GM12878 (cell line): ENCODE data around the gene RGS6. TPM values are rescaled to one million over a fixed set of nuclear protein-coding genes. Genes with fewer than 3 reads are reported as not detected.
A peak's percentile ranks its signal among the peaks of the same experiment; 100 is the strongest.

Experiments
- ATAC-seq: fragments of 200-7000 bp; cut with Tn5 transposase; 3 replicates; pipeline ENCODE4 v1.9.1; 2020; ENCODE audit warnings: mild to moderate bottlenecking, moderate library complexity
- BruUV-seq: library from RNA; stranded (reverse); fragments of 400-500 nt; replicated peaks from 2 replicates; lab custom pipeline; 2021; lab: Mats Ljungman, UMichigan
- CTCF ChIA-PET: fragments of 300-600 bp; sonication (Branson Sonifier 250); formaldehyde crosslinking; extraction: SDS; loops from one replicate; lab custom pipeline; 2021; ENCODE audit warnings: inconsistent platforms; lab: Yijun Ruan, JAX
- POLR2A ChIA-PET: fragments of 350-600 bp; formaldehyde crosslinking; extraction: SDS; loops from one replicate; lab custom pipeline; 2021; ENCODE audit warnings: inconsistent platforms; lab: Charles Lee
- RAD21 ChIA-PET: fragments of 300-600 bp; sonication (Branson Sonifier 250); formaldehyde crosslinking; loops from one replicate; lab custom pipeline; 2023; ENCODE audit warnings: antibody characterized with exemption; ENCODE audit not compliant: unreplicated experiment; lab: Charles Lee
- SMC1A ChIA-PET: fragments of 300-600 bp; sonication (Branson Sonifier 250); formaldehyde crosslinking; loops from one replicate; lab custom pipeline; 2023; ENCODE audit not compliant: unreplicated experiment, uncharacterized antibody; lab: Charles Lee
- DNase-seq: peaks from one replicate; pipeline ENCODE4 v3.0.0-alpha.2; 2011; ENCODE audit warnings: low read depth, low spot score
- FAIRE-seq: peaks from 3 replicates; lab custom pipeline; 2011; peaks lifted over from hg19 to GRCh38; lab: Jason Lieb, UNC
- H2AFZ ChIP-seq: 2 replicates; pipeline ENCODE4 v1.6.0; 2011; ENCODE audit warnings: low read depth, low read length, control low read depth; ENCODE audit not compliant: control insufficient read depth
- H3K27ac ChIP-seq: 2 replicates; pipeline ENCODE4 v1.5.1; 2011; ENCODE audit warnings: control low read depth; ENCODE audit not compliant: control insufficient read depth, insufficient read depth
- H3K27me3 ChIP-seq, 2 experiments: replicated peaks in 1 of 2; 2 replicates each; pipeline versions ENCODE4 v1.6.0 to v1.6.1; 2011; ENCODE audit warnings: low read length in 1 of 2; ENCODE audit not compliant: control insufficient read depth in 2 of 2, insufficient read depth in 2 of 2
- H3K36me3 ChIP-seq, 2 experiments: 2 replicates each; pipeline ENCODE4 v1.5.1; 2011; ENCODE audit warnings: low read length in 1 of 2; ENCODE audit not compliant: control insufficient read depth in 2 of 2, insufficient read depth in 2 of 2
- H3K4me1 ChIP-seq: 2 replicates; pipeline ENCODE4 v1.6.1; 2011; ENCODE audit warnings: mild to moderate bottlenecking, low read length, moderate library complexity, mixed read lengths; ENCODE audit not compliant: control insufficient read depth, insufficient read depth
- H3K4me2 ChIP-seq: 2 replicates; pipeline ENCODE4 v1.6.0; 2011; ENCODE audit warnings: control low read depth; ENCODE audit not compliant: control insufficient read depth, insufficient read depth
- H3K4me3 ChIP-seq: fragments of 200-600 bp; sonication (generic); 2 replicates; pipeline ENCODE4 v1.5.1; 2016
- H3K79me2 ChIP-seq: 2 replicates; pipeline ENCODE4 v1.6.0; 2011; ENCODE audit warnings: low read length; ENCODE audit not compliant: control insufficient read depth, insufficient read depth
- H3K9ac ChIP-seq: 2 replicates; pipeline ENCODE4 v1.8.0; 2011; ENCODE audit warnings: low read length, control low read depth, mixed read lengths; ENCODE audit not compliant: control insufficient read depth, insufficient read depth
- H3K9me3 ChIP-seq: replicated peaks from 3 replicates; pipeline ENCODE4 v1.5.1; 2011; ENCODE audit warnings: mild to moderate bottlenecking, low read length; ENCODE audit not compliant: control insufficient read depth, insufficient read depth
- H4K20me1 ChIP-seq: 2 replicates; pipeline ENCODE4 v1.6.0; 2011; ENCODE audit not compliant: control insufficient read depth, insufficient read depth
- ATF7 ChIP-seq: fragments of 450-650 bp; IDR thresholded peaks from 2 replicates; pipeline ENCODE4 v1.6.1; 2016; ENCODE audit warnings: low read depth, mild to moderate bottlenecking
- DPF2 ChIP-seq: fragments of 450-650 bp; IDR thresholded peaks from 2 replicates; pipeline ENCODE4 v1.6.1; 2017; ENCODE audit warnings: mild to moderate bottlenecking
- EED ChIP-seq: sonication (generic); IDR thresholded peaks from 2 replicates; pipeline ENCODE4 v1.6.1; 2016; ENCODE audit warnings: antibody characterized with exemption, low read depth
- IKZF2 ChIP-seq, 2 experiments: fragments of 450-650 bp; IDR thresholded peaks; 2 replicates each; pipeline ENCODE4 v1.6.1; 2017; ENCODE audit warnings: mild to moderate bottlenecking in 2 of 2, moderate library complexity in 2 of 2
- MAX ChIP-seq: IDR thresholded peaks from 2 replicates; pipeline ENCODE4 v1.6.1; 2012; ENCODE audit warnings: low read depth, low read length, improper control_type of control experiment
- POLR2AphosphoS5 ChIP-seq: IDR thresholded peaks from 2 replicates; pipeline ENCODE4 v1.6.1; 2011; ENCODE audit warnings: mild to moderate bottlenecking, low read length, inconsistent platforms
- SMC3 ChIP-seq: IDR thresholded peaks from 2 replicates; pipeline ENCODE4 v1.6.1; 2011; ENCODE audit warnings: low read length, improper control_type of control experiment, borderline replicate concordance
- SREBF1 ChIP-seq: IDR thresholded peaks from 2 replicates; pipeline ENCODE4 v1.6.1; 2012; ENCODE audit warnings: mild to moderate bottlenecking, low read length
- TBL1XR1 ChIP-seq: IDR thresholded peaks from 2 replicates; pipeline ENCODE4 v1.6.1; 2012; ENCODE audit warnings: low read depth, low read length, improper control_type of control experiment
- TCF3 ChIP-seq: IDR thresholded peaks from 2 replicates; pipeline ENCODE4 v1.6.1; 2012; ENCODE audit warnings: low read depth, mild to moderate bottlenecking, low read length, borderline replicate concordance; ENCODE audit not compliant: insufficient read depth
- WGBS: methylation state at CpG from one replicate; pipeline ENCODE4 v1.1.6; 2016; ENCODE audit warnings: low lambda C conversion rate; ENCODE audit not compliant: insufficient replicate concordance, insufficient coverage; ENCODE audit errors: missing lambda C conversion rate; 5-methylcytosine and 5-hydroxymethylcytosine counted together
- in situ Hi-C: fragments of 300-500 bp; cut with MboI; formaldehyde crosslinking; loops from 9 replicates; pipeline ENCODE4 v1.14.3; 2018; ENCODE audit warnings: mixed read lengths
- intact Hi-C: fragments of 100-400 bp; cut with micrococcal nuclease; formaldehyde crosslinking; loops from one replicate; pipeline ENCODE4 v1.14.2; 2022; ENCODE audit not compliant: unreplicated experiment
- polyA plus RNA-seq, 11 experiments: library from polyadenylated mRNA; depleted of rRNA in 4 of 11; unstranded in 6 of 11; stranded (reverse) in 5 of 11; fragments of >200 nt; fragmentation: Nextera tagmentation in 4 of 11; fragmentation: Illumina TruSeq in 1 of 11; extraction: Ambion mirVana in 4 of 11; extraction: Trizol in 1 of 11; gene quantifications; 1 replicate in 1 of 11; 2 replicates in 10 of 11; pipeline versions ENCODE4 v1.2.1 to v1.2.3, GENCODE V29; 2011 to 2016; ENCODE audit warnings: inconsistent platforms in 2 of 11, missing spikeins in 2 of 11, low read depth in 1 of 11
- total RNA-seq, 4 experiments: library from RNA; depleted of rRNA in 3 of 4; stranded (reverse); fragments of >200 nt in 3 of 4; fragmentation: Illumina TruSeq in 1 of 4; extraction: Trizol in 1 of 4; gene quantifications; 2 replicates each; pipeline versions ENCODE4 v1.2.1 to v1.2.3, GENCODE V29; 2013 to 2021
- TF ChIP-seq, protein P1 (sequence below): fragments of 450-650 bp; IDR thresholded peaks from 2 replicates; pipeline ENCODE4 v1.6.1; 2016; ENCODE audit warnings: mild to moderate bottlenecking, moderate library complexity, borderline replicate concordance

RGS6 gene
- total and polyA plus RNA-seq, 10 of the 15 experiments (the other 5 are each of a cell fraction or from before 2014, with no cell fraction given) = 3.9 to 18.1 (median 12.4) TPM

DNA sequence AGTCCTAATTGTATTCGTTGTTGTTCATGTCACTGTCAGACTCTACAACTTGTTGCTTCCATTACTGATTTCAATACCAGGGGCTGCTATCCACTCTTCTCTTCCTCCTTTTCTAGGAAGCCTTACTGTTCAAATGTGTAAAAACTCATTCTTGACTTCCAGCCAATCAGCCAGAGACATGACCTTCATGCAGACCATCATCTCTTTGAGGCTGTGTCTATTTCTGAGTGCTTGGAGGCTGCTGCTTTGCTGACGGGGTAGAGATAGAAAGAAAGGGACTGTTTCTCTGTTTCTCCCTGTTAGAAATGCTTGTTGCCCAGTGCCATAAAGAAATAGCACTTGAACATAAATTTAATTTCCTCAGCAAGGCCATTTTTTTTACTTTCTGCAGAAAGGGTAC, 282.9 kb downstream of the RGS6 start (continued):
- TF ChIP-seq, protein P1, sequence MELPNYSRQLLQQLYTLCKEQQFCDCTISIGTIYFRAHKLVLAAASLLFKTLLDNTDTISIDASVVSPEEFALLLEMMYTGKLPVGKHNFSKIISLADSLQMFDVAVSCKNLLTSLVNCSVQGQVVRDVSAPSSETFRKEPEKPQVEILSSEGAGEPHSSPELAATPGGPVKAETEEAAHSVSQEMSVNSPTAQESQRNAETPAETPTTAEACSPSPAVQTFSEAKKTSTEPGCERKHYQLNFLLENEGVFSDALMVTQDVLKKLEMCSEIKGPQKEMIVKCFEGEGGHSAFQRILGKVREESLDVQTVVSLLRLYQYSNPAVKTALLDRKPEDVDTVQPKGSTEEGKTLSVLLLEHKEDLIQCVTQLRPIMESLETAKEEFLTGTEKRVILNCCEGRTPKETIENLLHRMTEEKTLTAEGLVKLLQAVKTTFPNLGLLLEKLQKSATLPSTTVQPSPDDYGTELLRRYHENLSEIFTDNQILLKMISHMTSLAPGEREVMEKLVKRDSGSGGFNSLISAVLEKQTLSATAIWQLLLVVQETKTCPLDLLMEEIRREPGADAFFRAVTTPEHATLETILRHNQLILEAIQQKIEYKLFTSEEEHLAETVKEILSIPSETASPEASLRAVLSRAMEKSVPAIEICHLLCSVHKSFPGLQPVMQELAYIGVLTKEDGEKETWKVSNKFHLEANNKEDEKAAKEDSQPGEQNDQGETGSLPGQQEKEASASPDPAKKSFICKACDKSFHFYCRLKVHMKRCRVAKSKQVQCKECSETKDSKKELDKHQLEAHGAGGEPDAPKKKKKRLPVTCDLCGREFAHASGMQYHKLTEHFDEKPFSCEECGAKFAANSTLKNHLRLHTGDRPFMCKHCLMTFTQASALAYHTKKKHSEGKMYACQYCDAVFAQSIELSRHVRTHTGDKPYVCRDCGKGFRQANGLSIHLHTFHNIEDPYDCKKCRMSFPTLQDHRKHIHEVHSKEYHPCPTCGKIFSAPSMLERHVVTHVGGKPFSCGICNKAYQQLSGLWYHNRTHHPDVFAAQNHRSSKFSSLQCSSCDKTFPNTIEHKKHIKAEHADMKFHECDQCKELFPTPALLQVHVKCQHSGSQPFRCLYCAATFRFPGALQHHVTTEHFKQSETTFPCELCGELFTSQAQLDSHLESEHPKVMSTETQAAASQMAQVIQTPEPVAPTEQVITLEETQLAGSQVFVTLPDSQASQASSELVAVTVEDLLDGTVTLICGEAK = no peak
- no peak for TF ChIP-seq MAX
- no peak for TF ChIP-seq SREBF1
- TF ChIP-seq DPF2 = no peak
- TF ChIP-seq POLR2AphosphoS5 = no peak
- no peak for TF ChIP-seq SMC3
- no peak for TF ChIP-seq TBL1XR1

DNA sequence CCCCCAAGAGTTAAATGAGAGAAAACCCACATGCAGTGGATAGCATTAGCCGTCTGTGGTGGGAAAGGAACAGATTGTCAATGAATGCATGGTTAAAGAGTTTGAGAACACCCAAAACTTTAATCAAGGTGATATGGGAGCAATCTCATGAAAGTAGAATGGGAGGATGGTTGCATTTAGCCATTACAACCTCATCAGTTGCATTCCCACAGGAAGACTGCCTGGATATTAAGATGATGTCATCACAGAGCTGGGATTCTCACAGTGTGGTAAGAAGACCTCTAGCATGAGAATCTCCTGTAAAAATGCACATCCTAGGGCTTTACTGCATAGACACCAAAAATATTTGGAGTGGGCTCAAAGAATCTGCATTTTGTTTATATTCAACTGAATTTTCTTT, 284.9 kb downstream of the RGS6 start:
- Histone ChIP-seq H3K27ac (no peak overlapping the region), H3K4me2 (no peak overlapping the region), H3K4me1 (no peaks in the 10 kb centered on the region), H3K27me3 (no peaks in the 10 kb centered on the region), H3K4me3 (no peak overlapping the region), H3K9ac (no peak overlapping the region), H4K20me1 (no peaks in the 10 kb centered on the region; the same call in 1 of the 2 replicates), H3K36me3 (no peaks in the 10 kb centered on the region), H3K9me3 (no peaks in the 10 kb centered on the region; the same call in 1 of the 3 replicates), H3K79me2 (no peaks in the 10 kb centered on the region), H2AFZ (no peak overlapping the region)
- no peak for DNase-seq
- FAIRE-seq = no peak
- ChIA-PET RAD21 (no interaction called here), POLR2A (interaction anchor here (1.3 kb wide), 1 partner anchor 18 kb away, joined by 5 read pairs; no protein-coding TSS in a partner anchor), SMC1A (no interaction called here), CTCF (interaction anchor here (1.0 to 1.4 kb wide), 2 partner anchors 21 to 61 kb away, joined by 3 read pairs; no protein-coding TSS in a partner anchor)
- no peak for ATAC-seq
- no peak for TF ChIP-seq TCF3
- no peak for TF ChIP-seq SREBF1
- 0 out of 2 replicates have a peak, but pooled peaks have one; percentile 28 for TF ChIP-seq EED
- TF ChIP-seq ATF7 = no peak
- no peak for TF ChIP-seq IKZF2 (IDR thresholded peaks at IDR 0.05)
- intact Hi-C loops (no loop called here), in situ Hi-C loops (no loop called here)
- 86% methylated on average over 1 of the region's 1 CpG for WGBS
- no TSS peak for BruUV-seq
